Left cardiac atrium (tissue), 4 donors: Measurements from ENCODE around the gene PHF1. TPM values are rescaled to one million over a fixed set of nuclear protein-coding genes. Genes with fewer than 3 reads are reported as not detected.

Experiments used
- ATAC-seq, 2 donors: fragments of 200-7000 bp; cut with Tn5 transposase; one replicate each; pipeline ENCODE4 v1.9.1; 2020; ENCODE audit warnings: mild to moderate bottlenecking in 2 of 2, moderate library complexity in 2 of 2
- DNase-seq: peaks from one replicate; pipeline ENCODE4 v3.0.0-alpha.2; 2020
- intact Hi-C, 2 donors: fragments of 100-400 bp; cut with DNase I; formaldehyde crosslinking; loops; one replicate each; pipeline versions ENCODE4 v1.14.1 to v1.15.1; 2022 to 2023
- total RNA-seq, 2 donors: library from RNA; stranded (reverse); fragmentation: NEBNext Ultra II Directional; extraction: Animal tissue kit (Norgen Biotek cat#: 25700); gene quantifications; one replicate each; pipeline ENCODE4 v1.2.1, GENCODE V29; 2021
- donor health status: DM: no; HTN: yes; CAD: no.
- donor health status: DM: no; HTN: yes; CAD: no; lungs with severe emphysema.
- donor health status: DM: yes; HTN: yes; CAD: no.
- donor health status: Dilated cardiomyopathy.

The PHF1 gene
- total RNA-seq, 2 donors from 2014 or later, result 49.5 to 58.3 TPM

GRCh38 chr6:33428224-33428965, 17.6 kb downstream of the PHF1 start:
- DNase-seq, result no peak

GRCh38 chr6:33428966-33429749, 18.3 kb downstream of the PHF1 start:
- intact Hi-C loops, result no loop called here
- no peak for DNase-seq
- no peak for ATAC-seq

More at GRCh38 chr6:33428224-33428965, 17.6 kb downstream of the PHF1 start:
- intact Hi-C loops, result no loop called here
- no peak for ATAC-seq

- intact Hi-C loops, result no loop called here
- DNase-seq (no peak), ATAC-seq (no peak)
Observed at GRCh38 chr6:33429750-33430052, 18.9 kb downstream of the PHF1 start.

- ATAC-seq (no peak), DNase-seq (no peak)
- intact Hi-C loops, result no loop called here
Observed at GRCh38 chr6:33430334-33430733, 19.5 kb downstream of the PHF1 start.

GRCh38 chr6:33430991-33431879, 20.4 kb downstream of the PHF1 start:
- intact Hi-C loops, result no loop called here
- DNase-seq, result peak; percentile 69
- peak; percentile 19 to 48 for ATAC-seq

- no peak for DNase-seq
- intact Hi-C loops, result no loop called here
- ATAC-seq, result no peak
Observed at GRCh38 chr6:33431880-33432541, 21.2 kb downstream of the PHF1 start.

- DNase-seq (no peak), ATAC-seq (no peak)
- intact Hi-C loops, result no loop called here
Observed at GRCh38 chr6:33432546-33432945, 21.7 kb downstream of the PHF1 start.

GRCh38 chr6:33433001-33433543, 22.3 kb downstream of the PHF1 start:
- intact Hi-C loops, result no loop called here
- DNase-seq (no peak), ATAC-seq (no peak)

- intact Hi-C loops, result no loop called here
Observed at GRCh38 chr6:33433544-33434191, 22.9 kb downstream of the PHF1 start.

GRCh38 chr6:33434961-33435360, 24.1 kb downstream of the PHF1 start:
- DNase-seq (no peak), ATAC-seq (no peak)
- intact Hi-C loops, result no loop called here

More at GRCh38 chr6:33433544-33434191, 22.9 kb downstream of the PHF1 start:
- ATAC-seq (peak; percentile 63 to 65), DNase-seq (no peak)

- ATAC-seq (no peak), DNase-seq (no peak)
- intact Hi-C loops, result no loop called here
Observed at GRCh38 chr6:33437666-33438065, 26.9 kb downstream of the PHF1 start.

- intact Hi-C loops, result no loop called here
- DNase-seq, result no peak
Observed at GRCh38 chr6:33438978-33439594, 28.3 kb downstream of the PHF1 start.

GRCh38 chr6:33439956-33440648, 29.3 kb downstream of the PHF1 start:
- intact Hi-C loops, result loop anchor here in 1 of 2 donors (10.0 kb wide), 1 partner anchor 125 kb away; no protein-coding TSS in a partner anchor
- DNase-seq, result no peak
- ATAC-seq, result no peak

More at GRCh38 chr6:33438978-33439594, 28.3 kb downstream of the PHF1 start:
- ATAC-seq, result no peak

- no peak for DNase-seq
- ATAC-seq, result no peak
- intact Hi-C loops, result loop anchor here in 1 of 2 donors (10.0 kb wide), 1 partner anchor 124 kb away; no protein-coding TSS in a partner anchor
Observed at GRCh38 chr6:33440649-33441309, 30.0 kb downstream of the PHF1 start.

- DNase-seq, result no peak
Observed at GRCh38 chr6:33441457-33441856, 30.6 kb downstream of the PHF1 start.

GRCh38 chr6:33442283-33442682, 31.5 kb downstream of the PHF1 start:
- intact Hi-C loops, result loop anchor here in 1 of 2 donors (10.0 kb wide), 1 partner anchor 123 kb away; no protein-coding TSS in a partner anchor
- ATAC-seq, result no peak

More at GRCh38 chr6:33441457-33441856, 30.6 kb downstream of the PHF1 start:
- intact Hi-C loops, result loop anchor here in 1 of 2 donors (10.0 kb wide), 1 partner anchor 123 kb away; no protein-coding TSS in a partner anchor
- no peak for ATAC-seq

More at GRCh38 chr6:33442283-33442682, 31.5 kb downstream of the PHF1 start:
- no peak for DNase-seq
